ENCODE data around the gene OR5K3. TPM values are rescaled to one million over a fixed set of nuclear protein-coding genes. Genes with fewer than 3 reads are reported as not detected.

The OR5K3 gene
- total RNA-seq, 1 donor from 2014 or later = not detected

- H3K4me1 Mint-ChIP-seq (ENCODE audit: low read depth, unreplicated experiment) = no peaks in the 10 kb centered on the region
- FAIRE-seq = no peak
- no peak for TF ChIP-seq EZH2 (IDR thresholded peaks at IDR 0.05; ENCODE audit: insufficient read depth, low read length)
- TF ChIP-seq, protein P1, sequence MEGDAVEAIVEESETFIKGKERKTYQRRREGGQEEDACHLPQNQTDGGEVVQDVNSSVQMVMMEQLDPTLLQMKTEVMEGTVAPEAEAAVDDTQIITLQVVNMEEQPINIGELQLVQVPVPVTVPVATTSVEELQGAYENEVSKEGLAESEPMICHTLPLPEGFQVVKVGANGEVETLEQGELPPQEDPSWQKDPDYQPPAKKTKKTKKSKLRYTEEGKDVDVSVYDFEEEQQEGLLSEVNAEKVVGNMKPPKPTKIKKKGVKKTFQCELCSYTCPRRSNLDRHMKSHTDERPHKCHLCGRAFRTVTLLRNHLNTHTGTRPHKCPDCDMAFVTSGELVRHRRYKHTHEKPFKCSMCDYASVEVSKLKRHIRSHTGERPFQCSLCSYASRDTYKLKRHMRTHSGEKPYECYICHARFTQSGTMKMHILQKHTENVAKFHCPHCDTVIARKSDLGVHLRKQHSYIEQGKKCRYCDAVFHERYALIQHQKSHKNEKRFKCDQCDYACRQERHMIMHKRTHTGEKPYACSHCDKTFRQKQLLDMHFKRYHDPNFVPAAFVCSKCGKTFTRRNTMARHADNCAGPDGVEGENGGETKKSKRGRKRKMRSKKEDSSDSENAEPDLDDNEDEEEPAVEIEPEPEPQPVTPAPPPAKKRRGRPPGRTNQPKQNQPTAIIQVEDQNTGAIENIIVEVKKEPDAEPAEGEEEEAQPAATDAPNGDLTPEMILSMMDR (IDR thresholded peaks at IDR 0.05; ENCODE audit: insufficient read depth, low read depth, low read length) = no peak
- H3K4me2 ChIP-seq (ENCODE audit: low read length) = no peak overlapping the region
- H3K36me3 Mint-ChIP-seq (ENCODE audit: low read depth, unreplicated experiment) = no peaks in the 10 kb centered on the region
- H2AFZ ChIP-seq (ENCODE audit: low read depth, low read length) = no peak overlapping the region
- no peaks in the 10 kb centered on the region for H3K36me3 ChIP-seq (ENCODE audit: insufficient read depth, low read length)
- H3K9me3 ChIP-seq (ENCODE audit: insufficient read depth, low read depth, low read length) = no peaks in the 10 kb centered on the region
- no peaks in the 10 kb centered on the region for H3K79me2 ChIP-seq (ENCODE audit: insufficient read depth, low read length)
- DNase-seq (ENCODE audit: low read depth) = no peak
- H3K4me3 Mint-ChIP-seq (ENCODE audit: unreplicated experiment) = no peak overlapping the region
- H3K27ac Mint-ChIP-seq (ENCODE audit: unreplicated experiment) = no peak overlapping the region
- H3K9me3 Mint-ChIP-seq (ENCODE audit: unreplicated experiment) = no peaks in the 10 kb centered on the region
- H4K20me1 ChIP-seq (ENCODE audit: insufficient read depth, low read length) = no peaks in the 10 kb centered on the region
- H3K27me3 Mint-ChIP-seq (ENCODE audit: low read depth, unreplicated experiment) = no peaks in the 10 kb centered on the region
- no peak overlapping the region for H3K27ac ChIP-seq (ENCODE audit: low read depth, low read length)
- no peaks in the 10 kb centered on the region for H3K27me3 ChIP-seq (ENCODE audit: insufficient read depth, low read length)
- H3K4me1 ChIP-seq (ENCODE audit: insufficient read depth, low read length) = no peaks in the 10 kb centered on the region
- no peak overlapping the region for H3K4me3 ChIP-seq (ENCODE audit: insufficient read depth, low read depth, low read length)
- H3K9ac ChIP-seq (ENCODE audit: low read length) = no peak overlapping the region
These were observed 18.6 kb upstream of the OR5K3 start for GRCh38 chr3:98371853-98372252.

DNA sequence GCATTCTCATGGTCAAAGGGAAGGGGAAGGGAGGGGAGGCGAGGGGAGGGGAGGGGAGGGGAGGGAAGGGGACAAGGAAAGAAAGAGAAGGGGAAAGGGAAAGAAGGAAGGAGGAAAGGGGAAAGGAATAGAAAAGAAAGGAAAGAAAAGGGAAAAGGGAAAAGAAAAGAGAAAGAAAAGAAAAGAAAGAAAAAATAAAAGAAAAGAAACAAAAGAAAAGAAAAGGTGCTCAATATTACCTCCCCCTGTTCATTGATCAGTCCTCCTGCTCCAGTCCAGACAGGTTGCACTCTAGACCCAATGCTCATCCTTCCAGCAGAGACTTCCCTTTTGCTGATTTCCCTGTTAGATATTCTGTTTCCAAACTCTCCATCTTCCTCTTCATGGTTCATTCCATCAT lies 18.0 kb upstream of the OR5K3 start:
- TF ChIP-seq, protein P1 (IDR thresholded peaks at IDR 0.05; ENCODE audit: insufficient read depth, low read depth, low read length) = no peak
- TF ChIP-seq EZH2 (IDR thresholded peaks at IDR 0.05; ENCODE audit: insufficient read depth, low read length) = no peak
- DNase-seq (ENCODE audit: low read depth) = no peak
- H3K4me2 ChIP-seq (ENCODE audit: low read length) = no peak overlapping the region
- Mint-ChIP-seq H3K9me3 (ENCODE audit: unreplicated experiment) (no peaks in the 10 kb centered on the region), H3K27me3 (ENCODE audit: low read depth, unreplicated experiment) (no peaks in the 10 kb centered on the region), H3K4me1 (ENCODE audit: low read depth, unreplicated experiment) (no peaks in the 10 kb centered on the region), H3K27ac (ENCODE audit: unreplicated experiment) (no peak overlapping the region), H3K36me3 (ENCODE audit: low read depth, unreplicated experiment) (no peaks in the 10 kb centered on the region), H3K4me3 (ENCODE audit: unreplicated experiment) (no peak overlapping the region)
- no peak overlapping the region for H3K4me3 ChIP-seq (ENCODE audit: insufficient read depth, low read depth, low read length)
- FAIRE-seq = no peak
- H3K27ac ChIP-seq (ENCODE audit: low read depth, low read length) = no peak overlapping the region
- no peaks in the 10 kb centered on the region for H3K27me3 ChIP-seq (ENCODE audit: insufficient read depth, low read length)
- no peaks in the 10 kb centered on the region for H3K9me3 ChIP-seq (ENCODE audit: insufficient read depth, low read depth, low read length)
- H3K9ac ChIP-seq (ENCODE audit: low read length) = no peak overlapping the region
- no peaks in the 10 kb centered on the region for H3K79me2 ChIP-seq (ENCODE audit: insufficient read depth, low read length)
- no peak overlapping the region for H2AFZ ChIP-seq (ENCODE audit: low read depth, low read length)
- H3K36me3 ChIP-seq (ENCODE audit: insufficient read depth, low read length) = no peaks in the 10 kb centered on the region
- no peaks in the 10 kb centered on the region for H4K20me1 ChIP-seq (ENCODE audit: insufficient read depth, low read length)
- H3K4me1 ChIP-seq (ENCODE audit: insufficient read depth, low read length) = no peaks in the 10 kb centered on the region

DNA sequence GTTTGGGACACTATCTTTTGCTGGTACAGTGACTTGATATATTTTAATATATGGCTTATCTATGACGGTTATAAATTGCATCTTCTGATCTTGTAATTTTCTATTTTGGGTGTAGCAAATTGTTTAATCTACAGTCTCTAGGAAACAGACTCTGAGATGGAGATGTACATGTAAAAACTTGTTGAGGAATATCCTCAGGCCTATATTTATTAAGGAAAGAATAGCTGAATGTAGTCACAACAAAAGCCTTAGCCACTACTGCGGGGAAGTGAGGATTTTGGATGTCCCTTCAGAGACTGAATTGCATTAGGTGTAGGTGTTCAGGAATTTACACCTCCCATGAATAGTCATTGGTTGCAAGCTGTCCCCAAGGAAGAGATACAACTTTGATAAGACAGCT lies 13.8 kb upstream of the OR5K3 start:
- Histone ChIP-seq H3K4me3 (ENCODE audit: insufficient read depth, low read depth, low read length) (no peak overlapping the region), H3K27ac (ENCODE audit: low read depth, low read length) (no peak overlapping the region), H3K4me2 (ENCODE audit: low read length) (no peak overlapping the region), H4K20me1 (ENCODE audit: insufficient read depth, low read length) (no peaks in the 10 kb centered on the region), H3K79me2 (ENCODE audit: insufficient read depth, low read length) (no peaks in the 10 kb centered on the region), H3K9me3 (ENCODE audit: insufficient read depth, low read depth, low read length) (no peaks in the 10 kb centered on the region), H2AFZ (ENCODE audit: low read depth, low read length) (no peak overlapping the region), H3K36me3 (ENCODE audit: insufficient read depth, low read length) (no peaks in the 10 kb centered on the region), H3K4me1 (ENCODE audit: insufficient read depth, low read length) (no peaks in the 10 kb centered on the region), H3K27me3 (ENCODE audit: insufficient read depth, low read length) (no peaks in the 10 kb centered on the region), H3K9ac (ENCODE audit: low read length) (no peak overlapping the region)
- Mint-ChIP-seq H3K4me3 (ENCODE audit: unreplicated experiment) (no peak overlapping the region), H3K9me3 (ENCODE audit: unreplicated experiment) (no peaks in the 10 kb centered on the region), H3K4me1 (ENCODE audit: low read depth, unreplicated experiment) (no peaks in the 10 kb centered on the region), H3K27me3 (ENCODE audit: low read depth, unreplicated experiment) (no peaks in the 10 kb centered on the region), H3K27ac (ENCODE audit: unreplicated experiment) (no peak overlapping the region), H3K36me3 (ENCODE audit: low read depth, unreplicated experiment) (no peaks in the 10 kb centered on the region)
- no peak for TF ChIP-seq EZH2 (IDR thresholded peaks at IDR 0.05; ENCODE audit: insufficient read depth, low read length)
- TF ChIP-seq, protein P1 (IDR thresholded peaks at IDR 0.05; ENCODE audit: insufficient read depth, low read depth, low read length) = no peak
- no peak for DNase-seq (ENCODE audit: low read depth)
- FAIRE-seq = no peak
